Activated CD4-positive, alpha-beta T cell treated with anti-CD3 and anti-CD28 coated beads, Interleukin-2, Interleukin-4, amounts not matched to agents 100 ng/mL and 50 ng/mL, durations not matched to agents 16 hours and 8 hours (primary cell): ENCODE data around the gene GDF3.
"Not testable (repeated sequence)": the region's sequence is repeated elsewhere in the genome, so short reads cannot be mapped to it uniquely, and the experiment has no call there.

Source experiments
- DNase-seq: peaks from one replicate; pipeline ENCODE4 v3.0.0-alpha.2; 2020; ENCODE audit warnings: low spot score

The GDF3 gene

DNA sequence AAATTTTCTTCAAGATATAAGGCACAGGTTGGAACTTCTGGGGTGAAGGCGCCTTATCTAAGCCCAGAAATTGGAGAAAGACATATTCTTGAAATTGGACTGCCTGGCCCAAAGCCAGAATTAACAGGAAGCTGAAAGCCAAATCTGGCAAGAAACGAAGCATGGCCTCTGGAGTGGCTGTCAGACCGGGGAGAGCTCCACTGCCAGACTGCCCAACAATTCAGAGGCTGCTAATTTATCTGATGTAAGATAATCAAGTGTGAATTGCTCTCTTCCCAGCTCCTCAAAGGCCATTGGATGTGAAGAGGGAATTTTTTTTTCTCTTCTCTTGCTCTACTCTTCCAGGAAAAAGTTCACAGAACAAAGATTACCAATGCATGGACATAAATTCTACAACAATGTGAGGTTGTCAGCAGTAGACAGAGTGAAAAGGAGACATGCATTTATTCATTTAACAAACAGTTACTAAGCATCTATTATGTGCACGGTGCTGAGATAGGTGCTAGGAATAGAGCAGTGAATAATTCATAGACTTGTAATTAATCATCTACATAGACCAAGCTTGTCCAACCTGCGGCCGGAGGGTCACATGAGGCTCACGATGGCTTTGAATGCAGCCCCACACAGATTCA, at the start of gene GDF3:
TSS of gene GDF3 (minus strand) at position 210 of the 632 bp plus-strand sequence. CDS start at position 163, 47 bp downstream.
- DNase-seq, result no peak

DNA sequence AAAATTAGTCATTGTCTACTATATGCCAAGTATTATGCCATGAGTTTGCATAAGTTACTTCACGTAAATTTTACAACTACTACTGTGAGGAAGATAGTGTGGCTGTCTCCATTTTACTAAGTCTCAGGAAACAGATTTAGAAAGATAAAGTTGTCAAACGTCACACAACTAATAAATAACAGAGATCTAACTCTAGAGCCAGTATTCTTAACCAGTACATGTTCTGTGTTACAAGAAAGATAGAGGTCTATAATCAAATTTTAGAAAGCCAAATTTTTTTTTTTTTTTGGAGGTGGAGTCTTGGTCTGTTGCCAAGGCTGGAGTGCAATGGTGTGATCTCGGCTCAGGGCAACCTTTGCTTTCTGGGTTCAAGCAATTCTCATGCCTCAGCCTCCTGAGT, 37.4 kb upstream of the GDF3 start:
- DNase-seq, result no peak

DNA sequence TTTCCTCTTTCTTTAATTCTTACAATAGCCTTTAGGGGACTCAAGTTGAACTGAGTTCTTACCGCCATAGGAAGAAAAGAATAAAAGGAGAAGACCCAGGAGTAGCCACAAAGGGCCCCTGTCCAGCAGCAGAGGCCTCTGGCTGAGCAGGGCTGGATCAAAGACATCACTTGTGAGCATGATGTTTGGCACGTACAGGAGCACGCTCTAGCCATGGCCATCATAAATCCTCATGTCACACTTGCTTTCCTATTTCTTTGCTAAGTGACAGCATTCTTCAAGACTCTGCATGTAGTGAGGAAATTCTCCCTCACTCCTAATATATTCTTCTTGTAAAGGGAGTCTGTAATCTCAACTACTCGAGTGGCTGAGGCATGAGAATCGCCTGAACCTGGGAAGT, 35.9 kb upstream of the GDF3 start:
- no peak for DNase-seq

DNA sequence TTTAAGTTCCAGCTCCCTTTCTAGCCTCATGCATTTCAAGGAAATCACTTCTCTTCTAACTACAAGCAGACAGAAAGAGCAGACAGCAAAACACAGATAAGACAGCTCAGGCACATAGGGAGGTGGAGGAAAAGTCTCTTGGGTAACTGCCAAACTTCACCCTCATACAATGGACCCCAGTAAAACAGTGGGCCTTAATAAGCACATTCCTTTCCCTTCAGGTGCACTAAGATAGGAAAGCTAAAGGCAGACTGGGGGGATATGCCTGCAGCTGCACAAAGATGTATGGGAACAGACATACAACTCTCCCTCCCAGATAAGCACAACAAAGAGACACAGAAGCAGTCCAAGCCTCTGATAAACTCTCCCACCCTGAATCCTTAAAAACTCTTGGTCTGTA, 35.4 kb upstream of the GDF3 start:
- DNase-seq, result not testable (repeated sequence)

DNA sequence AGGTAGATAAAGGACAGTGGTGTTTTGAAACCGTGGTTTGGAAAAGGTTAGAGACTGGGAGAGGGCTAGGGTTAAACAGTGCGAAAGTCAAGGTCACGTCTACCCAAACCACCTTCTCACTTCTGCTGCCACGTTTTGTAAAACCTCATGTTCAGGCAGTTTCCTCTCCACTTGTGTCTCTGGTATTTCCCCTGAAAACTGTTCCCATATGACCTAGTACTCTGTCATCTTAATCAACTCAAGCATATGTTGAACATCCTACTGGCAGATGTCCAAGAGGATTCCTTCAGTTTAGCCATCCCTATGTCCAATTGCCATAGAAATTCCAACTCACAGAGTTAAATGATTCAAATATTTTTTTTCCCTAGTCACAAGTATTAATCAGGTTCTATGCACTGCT, 34.2 kb upstream of the GDF3 start:
- no peak for DNase-seq

DNA sequence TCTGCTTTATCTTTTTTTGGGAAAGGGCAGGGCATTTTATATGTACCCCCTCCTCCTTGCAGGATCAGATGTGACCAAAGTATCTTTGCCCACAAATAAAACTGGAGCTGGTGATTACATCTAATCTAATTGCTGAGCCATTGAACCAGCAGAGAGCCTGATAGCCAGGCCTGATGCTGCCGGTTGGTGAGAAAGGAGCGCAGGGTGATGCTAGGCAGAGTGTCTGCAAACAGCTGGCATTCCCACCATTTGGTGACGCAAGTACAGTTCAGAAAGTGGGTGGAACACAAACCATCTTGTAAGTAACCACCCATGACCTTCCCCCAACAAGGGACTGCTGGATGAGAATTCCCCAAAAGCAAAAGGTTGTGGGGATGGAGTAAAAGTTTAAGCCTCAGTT, 28.4 kb upstream of the GDF3 start:
- no peak for DNase-seq

DNA sequence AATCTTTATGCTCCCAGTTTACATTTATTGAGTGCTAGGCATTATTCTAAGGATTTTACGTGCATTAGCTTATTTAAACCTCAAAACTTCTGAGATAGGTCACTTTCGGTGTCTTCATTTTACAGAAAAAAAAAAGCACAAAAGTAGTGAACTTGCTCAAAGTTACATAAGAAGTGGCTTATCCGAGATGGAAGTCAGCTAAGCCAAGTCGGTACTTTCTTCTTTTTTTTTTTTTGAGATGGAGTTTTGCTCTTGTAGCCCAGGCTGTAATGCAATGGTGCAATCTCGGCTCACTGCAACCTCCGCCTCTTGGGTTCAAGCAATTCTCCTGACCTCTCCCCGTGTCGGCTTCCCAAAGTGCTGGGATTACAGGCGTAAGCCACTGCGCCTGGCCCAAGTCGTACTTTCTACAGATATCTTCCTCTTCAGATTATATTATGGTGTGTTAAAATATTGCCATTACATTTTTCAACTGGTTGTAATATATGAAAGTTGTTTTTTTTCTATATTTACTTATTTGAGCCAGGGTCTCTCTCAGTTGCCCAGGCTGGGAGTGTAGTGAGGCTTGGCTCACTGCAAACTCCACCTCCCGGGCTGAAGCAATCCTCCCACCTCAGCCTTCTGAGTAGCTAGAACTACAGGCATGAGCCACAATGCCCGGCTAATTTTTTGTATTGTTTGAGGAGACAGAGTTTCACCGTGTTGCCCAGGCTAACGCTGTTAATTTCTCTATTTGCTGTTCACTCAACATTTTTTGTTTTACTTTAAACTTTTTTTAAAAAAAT, 24.6 kb upstream of the GDF3 start:
- no peak for DNase-seq

DNA sequence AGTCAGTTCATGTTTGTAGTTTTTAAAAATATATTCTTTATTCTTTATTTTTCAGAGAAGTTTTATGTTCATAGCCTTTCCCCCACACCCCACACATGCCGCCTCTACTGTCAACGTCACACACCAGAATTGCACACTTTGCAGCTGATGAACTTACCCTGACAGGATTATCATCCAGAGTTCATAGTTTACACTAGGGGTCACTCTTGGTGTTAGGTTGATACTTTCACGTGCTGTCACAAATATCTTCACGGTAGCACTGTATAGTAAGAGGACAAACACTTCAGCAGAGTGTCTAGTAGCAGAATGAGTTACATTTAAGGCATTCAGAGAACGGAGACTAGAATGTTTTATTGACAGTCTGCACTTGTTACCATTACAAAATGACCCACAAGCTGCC, 20.8 kb upstream of the GDF3 start:
- DNase-seq, result no peak

DNA sequence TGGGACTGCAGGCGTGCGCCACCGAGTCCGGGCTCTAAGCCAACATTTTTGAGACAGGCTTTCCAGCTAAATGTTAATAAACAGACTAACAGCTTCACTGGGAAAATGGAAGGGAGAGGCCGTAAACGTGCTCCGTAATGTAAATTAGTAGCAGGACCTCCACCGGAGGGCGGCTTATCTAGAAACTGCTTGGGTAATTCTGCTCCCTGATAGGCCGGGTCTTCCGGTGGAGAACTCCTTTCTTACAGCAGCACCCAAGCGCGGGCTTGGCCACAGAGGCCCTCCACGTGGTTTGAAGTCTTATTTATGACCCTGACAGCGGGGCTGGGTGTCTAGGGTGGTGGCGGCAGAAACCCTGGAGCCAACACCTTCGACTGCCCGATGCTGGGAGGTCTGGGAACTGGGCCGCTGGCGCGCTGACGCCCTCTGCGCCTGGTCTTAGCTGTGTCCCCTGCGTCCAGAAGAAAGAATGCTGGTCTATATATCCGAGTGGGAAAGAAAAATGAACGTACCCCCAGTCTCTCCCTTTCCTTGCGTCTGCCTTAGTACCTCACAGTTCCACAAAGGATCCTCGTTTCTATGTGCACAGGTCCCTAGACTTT, 17.4 kb upstream of the GDF3 start:
- no peak for DNase-seq

DNA sequence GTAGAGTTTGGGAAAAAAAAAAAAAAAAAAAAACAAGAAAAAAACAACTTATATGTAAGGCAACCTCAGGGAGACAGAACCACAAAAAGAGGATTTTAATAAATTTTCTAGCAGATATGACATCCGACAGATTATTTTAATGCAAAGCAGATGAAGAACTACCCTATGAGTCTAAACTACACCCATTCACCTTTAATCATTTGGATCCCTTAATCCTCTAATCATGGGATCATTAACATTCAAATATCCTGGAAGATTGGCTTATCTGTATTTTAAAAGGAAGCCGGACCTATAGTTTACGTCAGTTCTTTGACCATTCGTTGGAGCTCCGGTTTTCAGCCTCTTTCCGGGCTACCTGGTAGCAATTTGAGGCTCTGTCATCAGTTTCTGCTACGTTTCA, 15.6 kb upstream of the GDF3 start, which contains the start of gene DPPA3:
TSS of gene DPPA3 (plus strand) at position 301 of the 400 bp plus-strand sequence. CDS start 138 bp downstream, outside the sequence.
- no peak for DNase-seq

DNA sequence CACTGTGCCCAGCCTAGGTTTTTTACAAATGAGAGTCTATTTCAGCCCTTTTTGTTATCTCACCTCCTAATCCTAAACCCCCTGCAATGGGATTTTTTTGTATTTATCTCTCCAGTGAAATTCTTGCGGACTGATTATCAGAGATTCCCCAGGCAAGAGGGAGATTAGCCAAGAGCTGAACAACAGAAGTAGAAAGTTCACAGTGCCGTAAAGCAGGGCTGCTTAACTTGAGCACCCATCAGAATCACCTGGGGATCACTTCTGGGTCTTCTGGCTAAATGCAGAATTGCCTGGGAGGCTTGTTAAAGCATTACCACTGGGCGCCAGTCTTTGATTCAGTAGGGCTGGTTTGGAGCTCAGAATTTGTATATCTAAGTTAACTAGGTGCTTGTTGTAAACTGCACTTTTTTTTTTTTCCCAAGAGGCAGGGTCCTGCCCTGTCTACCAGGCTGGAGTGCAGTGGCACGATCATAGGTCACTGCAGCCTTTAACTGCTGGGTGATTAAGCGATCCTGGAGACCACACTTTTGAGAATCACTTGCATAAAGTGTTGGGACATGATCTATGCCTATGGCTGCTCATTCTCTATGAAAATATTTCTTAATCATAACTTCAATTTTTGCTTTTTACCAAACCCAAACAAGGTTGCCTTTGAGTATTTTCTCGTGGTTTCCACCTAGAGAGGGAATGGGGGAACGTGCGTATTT, 14.5 kb upstream of the GDF3 start:
- DNase-seq, result no peak

DNA sequence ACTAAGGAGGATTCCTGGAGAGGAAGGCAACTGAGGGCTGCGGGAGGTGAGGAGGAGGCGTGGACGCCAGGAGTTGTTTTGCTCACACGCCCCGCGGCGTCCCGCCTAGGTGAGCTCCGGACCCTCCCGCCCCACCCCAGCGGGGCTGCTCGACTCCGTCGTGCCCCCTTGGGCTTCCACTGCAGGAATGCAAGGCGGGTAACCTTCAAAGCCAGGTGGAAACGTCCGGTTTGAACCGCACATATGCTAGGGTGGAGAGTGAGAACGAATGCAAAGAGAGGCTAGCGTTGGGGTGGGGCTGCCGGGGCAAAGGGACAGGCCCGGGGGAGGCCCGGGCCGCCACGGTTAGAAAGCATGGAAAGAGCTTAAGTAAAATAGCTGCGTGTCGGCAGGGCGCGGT, 10.3 kb upstream of the GDF3 start:
- no peak for DNase-seq

DNA sequence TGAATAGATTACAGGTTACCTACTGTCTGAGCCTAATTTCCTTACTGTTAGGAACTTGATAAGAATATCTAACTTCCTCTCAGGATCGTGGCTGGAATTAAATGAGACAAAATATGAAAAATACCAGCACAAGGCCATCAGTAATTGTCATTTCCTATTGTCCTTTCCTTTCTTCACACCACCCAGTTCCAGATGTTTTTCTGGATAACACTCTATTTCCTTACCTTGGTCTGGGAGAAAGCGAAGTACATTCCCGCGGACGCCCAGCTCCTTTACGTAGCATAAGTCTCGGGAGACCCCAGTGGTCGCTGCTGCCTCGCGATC, 376 bp downstream of the GDF3 start:
- DNase-seq, result no peak

DNA sequence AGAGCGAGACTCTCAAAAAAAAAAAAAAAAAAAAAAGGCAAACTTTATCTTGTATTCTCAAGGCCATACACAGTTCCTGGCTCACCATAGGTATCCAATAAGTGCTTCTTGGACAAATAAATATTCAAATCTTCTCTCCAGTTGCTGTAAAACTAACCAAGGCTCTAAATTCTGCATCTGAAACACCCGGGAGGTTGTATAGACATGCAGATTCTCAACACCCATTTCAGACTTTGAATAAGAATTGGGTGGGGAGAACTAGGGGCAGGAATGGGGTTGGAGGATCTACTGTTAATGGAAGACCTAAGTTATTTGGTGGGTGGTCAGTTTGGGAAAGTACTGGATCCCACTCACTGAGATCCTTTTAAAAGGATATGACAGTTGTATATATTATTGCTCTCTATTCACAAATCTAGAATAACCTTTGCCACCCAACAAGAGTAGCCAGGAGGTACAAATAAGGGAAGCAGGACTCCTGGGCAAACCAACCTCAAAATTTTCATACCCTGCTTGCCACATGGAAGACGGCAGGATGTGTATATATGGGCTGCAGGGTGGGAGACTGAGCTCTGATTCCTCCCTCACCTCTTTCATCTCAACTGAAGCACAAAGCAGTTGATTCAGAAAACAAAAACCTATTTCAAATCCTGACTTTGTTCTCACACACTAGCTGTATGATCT, 879 bp downstream of the GDF3 start:
- no peak for DNase-seq

DNA sequence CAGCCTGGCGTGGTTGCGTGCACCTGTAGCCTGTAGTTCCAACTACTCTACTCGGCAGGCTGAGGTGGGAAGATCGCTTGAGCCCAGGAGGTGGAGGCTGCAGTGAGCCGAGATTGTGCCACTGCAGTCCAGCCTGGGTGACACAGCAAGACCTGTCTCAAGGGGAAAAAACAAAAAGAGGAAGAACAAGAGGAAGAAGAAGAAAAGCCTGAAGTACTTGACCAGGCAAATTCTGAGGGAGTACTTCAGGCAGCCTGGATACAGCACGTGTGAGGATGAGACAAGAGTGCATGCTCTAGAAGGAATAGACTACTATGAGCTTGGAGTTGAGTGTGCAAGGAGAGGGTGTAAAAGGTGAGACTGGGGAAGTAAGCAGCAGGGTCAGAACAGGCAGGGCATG, 1.8 kb downstream of the GDF3 start:
- no peak for DNase-seq

DNA sequence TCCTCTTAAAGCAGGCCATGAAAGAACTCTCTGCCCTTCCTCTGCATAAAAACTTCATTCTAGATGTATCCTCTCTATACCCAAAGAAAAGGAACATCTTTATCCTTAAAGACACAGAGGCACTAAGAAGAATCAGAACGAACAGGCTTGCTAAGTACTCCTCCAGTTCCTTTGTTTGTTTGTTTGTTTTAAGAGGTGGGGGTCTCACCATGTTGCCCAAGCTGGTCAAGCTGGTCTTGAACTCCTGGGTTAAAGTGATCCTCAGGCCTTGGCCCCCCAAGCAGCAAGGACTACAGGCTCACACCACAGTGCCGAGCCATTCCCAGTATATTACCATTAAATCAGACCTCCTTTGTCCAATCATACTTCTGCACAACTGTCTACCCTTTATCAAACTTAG, 14.0 kb downstream of the GDF3 start:
- DNase-seq, result no peak

DNA sequence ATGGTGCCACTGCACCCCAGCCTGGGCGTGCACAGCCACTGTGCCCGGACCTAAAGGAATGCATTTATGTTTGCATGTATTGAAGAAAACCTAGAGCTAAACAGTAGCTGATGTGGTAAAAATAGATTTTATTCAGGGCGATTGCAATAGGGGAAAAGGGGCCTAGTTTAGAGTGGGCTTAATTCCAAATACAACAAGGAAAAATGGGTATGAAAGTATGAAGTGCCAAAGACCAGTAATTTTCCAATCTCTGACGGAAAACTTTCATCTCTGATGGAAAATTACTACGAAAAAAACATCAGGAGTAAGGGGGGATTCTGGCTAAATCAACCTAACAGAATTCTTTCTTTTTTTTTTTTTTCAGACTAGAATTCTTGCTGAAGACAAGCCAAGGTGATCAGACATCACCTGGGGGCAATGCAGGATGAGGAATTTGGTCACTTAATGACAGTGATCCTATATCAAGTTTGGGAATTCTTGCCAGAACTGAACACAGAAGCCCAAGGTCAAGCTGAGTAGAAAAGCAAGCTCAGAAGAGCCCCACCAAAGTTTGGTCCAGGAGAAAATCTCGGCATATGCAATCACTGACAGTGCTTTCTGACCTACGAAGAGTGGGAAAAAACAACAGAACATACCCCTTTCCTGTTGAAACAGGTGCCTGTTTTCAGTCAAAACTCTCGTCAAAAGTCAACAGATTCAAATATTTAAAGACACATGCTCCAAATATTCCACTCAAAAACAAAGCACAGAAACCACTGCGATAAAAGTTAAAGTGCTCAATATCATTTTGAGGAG, 16.1 kb downstream of the GDF3 start:
- no peak for DNase-seq

DNA sequence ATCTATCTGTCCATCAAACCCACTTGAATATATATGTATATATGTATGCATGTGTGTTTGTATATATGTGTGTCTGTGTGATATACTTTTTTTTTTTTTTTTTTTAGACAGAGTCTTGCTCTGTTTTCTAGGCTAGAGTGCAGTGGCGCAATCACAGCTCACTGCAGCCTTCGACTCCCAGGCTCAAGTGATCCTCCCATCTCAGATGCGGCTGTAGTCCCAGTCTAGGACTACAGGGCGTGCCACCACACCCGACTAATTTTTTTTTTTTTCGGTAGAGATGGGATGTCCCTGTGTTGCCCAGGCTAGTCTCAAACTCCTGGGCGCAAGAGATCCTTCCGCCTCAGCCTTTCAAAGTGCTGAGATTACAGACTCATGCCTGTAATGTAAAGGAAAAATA, 16.8 kb downstream of the GDF3 start:
- no peak for DNase-seq

DNA sequence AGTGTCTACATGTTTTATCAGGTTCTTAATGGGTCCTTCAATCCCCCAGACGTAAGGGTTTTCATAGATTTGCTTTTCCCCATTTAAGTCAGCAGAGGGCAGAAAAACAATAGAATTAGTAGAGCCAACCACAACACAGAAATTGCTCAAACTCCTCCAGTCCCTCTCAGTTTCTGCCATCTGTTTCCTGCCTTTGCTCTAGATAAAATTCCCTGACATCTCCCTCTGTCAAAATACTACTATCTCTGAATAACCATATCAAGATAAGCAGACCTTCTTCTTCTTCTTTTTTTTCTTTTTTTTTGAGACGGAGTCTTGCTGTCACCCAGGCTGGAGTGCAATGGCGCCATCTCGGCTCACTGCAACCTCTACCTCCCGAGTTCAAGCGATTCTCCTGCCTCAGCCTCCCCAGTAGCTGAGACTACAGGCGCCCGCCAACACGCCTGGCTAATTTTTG, 18.1 kb downstream of the GDF3 start:
- peak; percentile 34 for DNase-seq

DNA sequence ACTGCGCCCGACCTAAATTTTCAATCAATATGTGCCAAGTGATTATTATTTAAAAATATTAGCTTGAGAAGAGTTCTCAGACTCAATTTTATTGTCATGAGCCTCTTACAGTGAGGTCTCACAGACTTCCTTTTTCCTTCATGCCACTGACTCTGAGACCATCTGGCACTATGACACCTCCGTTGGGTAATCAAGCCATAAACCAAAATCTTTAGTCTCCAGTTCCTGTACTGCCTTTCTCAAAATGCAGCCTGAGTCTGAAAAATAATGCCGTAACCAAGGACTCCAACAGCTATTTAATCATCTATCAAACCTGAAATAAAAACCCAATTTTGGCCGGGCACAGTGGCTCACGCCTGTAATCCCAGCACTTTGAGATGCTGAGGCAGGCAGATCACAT, 20.1 kb downstream of the GDF3 start:
- not testable (repeated sequence) for DNase-seq

DNA sequence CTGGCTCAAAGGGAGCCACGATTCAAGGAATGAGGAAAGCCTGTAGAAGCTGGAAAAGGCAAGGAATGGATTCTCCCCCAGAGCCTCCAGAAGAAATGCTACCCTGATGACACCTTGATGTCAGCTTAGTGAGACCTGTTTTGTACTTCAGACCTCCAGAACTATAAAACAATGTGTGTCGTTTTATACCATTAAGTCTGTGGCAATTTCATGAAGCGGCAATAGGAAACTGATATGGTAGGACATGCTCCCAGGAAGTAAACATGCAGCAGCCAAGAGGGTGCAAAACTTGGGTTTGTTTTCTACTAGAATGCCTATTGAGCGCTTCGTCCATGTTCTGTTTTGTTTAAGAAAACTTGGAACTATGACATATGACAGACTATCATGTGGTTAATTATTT, 27.4 kb downstream of the GDF3 start:
- no peak for DNase-seq
